A549 (cell line): ENCODE measurements around the gene EPS8.

Experiments
- CHD2 ChIP-seq: fragments of 150-350 bp; IDR thresholded peaks from 2 replicates; pipeline ENCODE4 v1.6.1; 2014; ENCODE audit warnings: low read length; ENCODE audit not compliant: partially characterized antibody
- JUN ChIP-seq, 2 experiments: fragments of >200 bp; sonication (Bioruptor Twin); formaldehyde crosslinking; IDR thresholded peaks; 2 replicates in 1 of 2; 3 replicates in 1 of 2; pipeline ENCODE4 v1.6.1; 2016 to 2017
- MAFK ChIP-seq: fragments of 450-650 bp; IDR thresholded peaks from 2 replicates; pipeline ENCODE4 v1.6.1; 2014; ENCODE audit not compliant: partially characterized antibody
- MAZ ChIP-seq: fragments of 150-350 bp; IDR thresholded peaks from 2 replicates; pipeline ENCODE4 v1.6.1; 2014; ENCODE audit warnings: antibody characterized with exemption, low read depth, low read length, borderline replicate concordance
- NFE2L2 ChIP-seq: fragments of 150-350 bp; conservative IDR thresholded peaks from 2 replicates; pipeline ENCODE4 v1.6.1; 2014; ENCODE audit warnings: low read length
- POLR2A ChIP-seq: IDR thresholded peaks from 2 replicates; pipeline ENCODE4 v1.6.1; 2012; ENCODE audit warnings: mild to moderate bottlenecking, low read length
- RAD21 ChIP-seq, 2 experiments: fragments of >200 bp in 1 of 2; sonication (Bioruptor Twin) in 1 of 2; formaldehyde crosslinking in 1 of 2; IDR thresholded peaks in 1 of 2; conservative IDR thresholded peaks in 1 of 2; 2 replicates in 1 of 2; 3 replicates in 1 of 2; pipeline ENCODE4 v1.6.1; 2012 to 2018; ENCODE audit warnings: inconsistent platforms in 1 of 2
- REST ChIP-seq: fragments of 200-600 bp; sonication (generic); IDR thresholded peaks from 2 replicates; pipeline ENCODE4 v1.6.1; 2016; ENCODE audit warnings: antibody characterized with exemption, mild to moderate bottlenecking, moderate library complexity
- RFX5 ChIP-seq: fragments of 450-650 bp; IDR thresholded peaks from 2 replicates; pipeline ENCODE4 v1.7.1; 2014; ENCODE audit warnings: antibody characterized with exemption, mild to moderate bottlenecking, moderate library complexity
- TF ChIP-seq, protein P1 (sequence below): IDR thresholded peaks from 2 replicates; pipeline ENCODE4 v1.6.1; 2012
- TF ChIP-seq, protein P2 (sequence below): fragments of >200 bp; sonication (Bioruptor Twin); formaldehyde crosslinking; IDR thresholded peaks from 3 replicates; pipeline ENCODE4 v1.5.1; 2016

DNA sequence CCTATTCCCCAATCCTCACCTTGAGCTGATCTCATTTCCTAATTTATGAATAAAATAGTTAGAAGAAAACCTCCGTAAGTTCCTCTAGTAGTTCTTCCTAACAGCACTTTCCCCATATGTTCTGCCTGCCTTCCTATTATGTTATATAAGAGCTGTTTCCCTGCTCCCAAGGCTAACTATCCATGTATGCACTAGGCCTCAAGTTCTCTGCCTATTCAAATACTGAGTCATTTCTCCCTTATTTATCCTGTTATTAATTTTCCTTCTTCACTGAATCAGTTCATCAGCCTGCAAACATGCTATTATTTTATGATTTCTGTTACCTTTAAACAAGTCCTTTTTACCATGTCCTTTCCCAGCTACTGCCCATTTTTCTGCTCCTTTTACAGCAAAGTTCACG is 164.1 kb downstream of the EPS8 start:
- TF ChIP-seq, protein P1, sequence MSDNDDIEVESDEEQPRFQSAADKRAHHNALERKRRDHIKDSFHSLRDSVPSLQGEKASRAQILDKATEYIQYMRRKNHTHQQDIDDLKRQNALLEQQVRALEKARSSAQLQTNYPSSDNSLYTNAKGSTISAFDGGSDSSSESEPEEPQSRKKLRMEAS, result no peak
- TF ChIP-seq, protein P2, sequence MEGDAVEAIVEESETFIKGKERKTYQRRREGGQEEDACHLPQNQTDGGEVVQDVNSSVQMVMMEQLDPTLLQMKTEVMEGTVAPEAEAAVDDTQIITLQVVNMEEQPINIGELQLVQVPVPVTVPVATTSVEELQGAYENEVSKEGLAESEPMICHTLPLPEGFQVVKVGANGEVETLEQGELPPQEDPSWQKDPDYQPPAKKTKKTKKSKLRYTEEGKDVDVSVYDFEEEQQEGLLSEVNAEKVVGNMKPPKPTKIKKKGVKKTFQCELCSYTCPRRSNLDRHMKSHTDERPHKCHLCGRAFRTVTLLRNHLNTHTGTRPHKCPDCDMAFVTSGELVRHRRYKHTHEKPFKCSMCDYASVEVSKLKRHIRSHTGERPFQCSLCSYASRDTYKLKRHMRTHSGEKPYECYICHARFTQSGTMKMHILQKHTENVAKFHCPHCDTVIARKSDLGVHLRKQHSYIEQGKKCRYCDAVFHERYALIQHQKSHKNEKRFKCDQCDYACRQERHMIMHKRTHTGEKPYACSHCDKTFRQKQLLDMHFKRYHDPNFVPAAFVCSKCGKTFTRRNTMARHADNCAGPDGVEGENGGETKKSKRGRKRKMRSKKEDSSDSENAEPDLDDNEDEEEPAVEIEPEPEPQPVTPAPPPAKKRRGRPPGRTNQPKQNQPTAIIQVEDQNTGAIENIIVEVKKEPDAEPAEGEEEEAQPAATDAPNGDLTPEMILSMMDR, result no peak
- TF ChIP-seq MAZ (no peak), NFE2L2 (no peak), MAFK (no peak), POLR2A (no peak), JUN (IDR thresholded peaks at IDR 0.05) (no peak), RFX5 (no peak), RAD21 (conservative IDR thresholded peaks at IDR 0.05 in 1 of 2, IDR thresholded peaks at IDR 0.05 in 1 of 2) (no peak), CHD2 (no peak), REST (no peak)
